GM18909 (cell line): ENCODE results near the gene OR2W1.

ENCODE experiments used
- ATAC-seq: cut with Tn5 transposase; IDR thresholded peaks from one replicate; pipeline ENCODE4 v1.9.1; 2021; ENCODE audit warnings: mild to moderate bottlenecking; ENCODE audit not compliant: unreplicated experiment, poor library complexity

The OR2W1 gene, protein sequence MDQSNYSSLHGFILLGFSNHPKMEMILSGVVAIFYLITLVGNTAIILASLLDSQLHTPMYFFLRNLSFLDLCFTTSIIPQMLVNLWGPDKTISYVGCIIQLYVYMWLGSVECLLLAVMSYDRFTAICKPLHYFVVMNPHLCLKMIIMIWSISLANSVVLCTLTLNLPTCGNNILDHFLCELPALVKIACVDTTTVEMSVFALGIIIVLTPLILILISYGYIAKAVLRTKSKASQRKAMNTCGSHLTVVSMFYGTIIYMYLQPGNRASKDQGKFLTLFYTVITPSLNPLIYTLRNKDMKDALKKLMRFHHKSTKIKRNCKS

DNA sequence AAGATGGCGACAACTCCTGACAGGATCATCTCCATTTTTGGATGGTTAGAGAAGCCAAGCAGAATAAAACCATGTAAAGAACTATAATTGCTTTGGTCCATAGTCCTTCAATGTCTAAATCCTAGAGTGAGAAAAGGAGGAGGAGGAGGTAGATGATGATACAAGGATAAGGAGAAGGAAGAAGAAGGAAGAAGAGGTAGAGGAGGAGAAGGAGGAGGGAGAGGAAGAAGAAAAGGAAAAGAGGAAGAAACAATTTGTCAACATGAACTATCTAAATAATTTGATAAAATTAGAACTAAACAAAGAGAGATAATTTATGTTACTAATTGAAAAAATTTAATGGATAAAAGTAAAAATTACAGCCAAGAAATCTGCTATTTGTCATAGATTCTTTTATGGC lies at the start of gene OR2W1:
Gene OR2W1, minus strand, starts transcription at position 101 of the 400 bp plus-strand sequence. Its CDS starts 0 bp downstream, at position 101.
- ATAC-seq = no peak

DNA sequence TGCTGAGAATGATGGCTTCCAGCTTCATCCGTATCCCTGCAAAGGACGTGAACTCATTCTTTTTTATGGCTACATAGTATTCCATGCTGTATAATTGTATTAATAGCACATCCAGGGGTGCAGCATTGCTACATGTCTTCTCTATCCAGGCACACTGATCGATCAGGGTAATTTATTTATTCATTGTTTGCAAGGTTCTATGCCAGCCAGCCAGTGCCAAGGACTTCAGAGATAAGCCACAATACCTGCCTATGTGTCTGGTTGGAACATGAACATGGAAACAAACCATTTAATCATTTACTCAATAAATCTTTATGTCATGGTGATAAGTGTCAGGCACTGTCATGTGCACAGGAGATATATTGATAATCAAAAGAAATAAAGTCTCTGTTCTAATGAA lies 48.0 kb upstream of the OR2W1 start:
- ATAC-seq = no peak

DNA sequence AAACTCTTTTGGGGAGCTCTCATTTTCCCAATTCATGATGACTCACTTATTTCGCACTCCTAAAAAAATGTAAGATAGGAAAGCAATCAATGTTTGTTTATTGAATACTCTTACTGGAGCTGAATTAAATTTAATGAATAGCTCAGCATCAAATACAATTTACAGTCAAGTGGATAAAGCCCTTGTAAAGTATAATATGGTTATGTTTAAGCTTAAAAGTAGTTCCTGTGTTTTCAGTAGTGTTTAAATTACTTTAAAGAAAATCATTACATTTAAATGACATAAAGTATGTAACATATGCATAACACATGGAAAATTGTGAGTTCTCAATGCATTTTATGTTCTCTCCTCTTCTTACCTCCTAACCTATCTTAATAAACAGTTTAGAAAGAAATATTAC lies 42.2 kb upstream of the OR2W1 start, which contains the start of gene OR2B3:
Gene OR2B3, minus strand, starts transcription at position 101 of the 400 bp plus-strand sequence. Its CDS starts 65 bp downstream, at position 36.
- ATAC-seq = no peak

DNA sequence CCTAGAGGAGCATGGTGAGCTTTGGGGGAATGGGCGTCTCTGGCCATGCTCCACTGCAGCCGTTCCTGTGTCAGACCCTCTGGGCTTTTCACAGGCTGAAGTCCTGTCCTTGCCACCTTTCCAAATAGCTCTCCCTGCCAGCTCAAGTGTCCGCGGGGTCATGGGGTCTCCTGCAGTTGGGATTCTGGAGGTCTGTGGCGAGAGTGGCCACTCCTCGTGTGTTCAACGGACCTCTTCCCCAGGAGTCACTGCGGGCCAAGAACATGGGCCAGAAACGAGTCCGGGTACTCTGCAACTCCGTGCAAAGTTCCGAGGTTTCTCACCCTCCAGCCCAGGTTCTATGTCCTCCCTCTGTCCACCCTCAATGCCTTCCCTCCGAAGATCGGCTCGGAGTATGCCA lies 37.5 kb upstream of the OR2W1 start:
- ATAC-seq = no peak

DNA sequence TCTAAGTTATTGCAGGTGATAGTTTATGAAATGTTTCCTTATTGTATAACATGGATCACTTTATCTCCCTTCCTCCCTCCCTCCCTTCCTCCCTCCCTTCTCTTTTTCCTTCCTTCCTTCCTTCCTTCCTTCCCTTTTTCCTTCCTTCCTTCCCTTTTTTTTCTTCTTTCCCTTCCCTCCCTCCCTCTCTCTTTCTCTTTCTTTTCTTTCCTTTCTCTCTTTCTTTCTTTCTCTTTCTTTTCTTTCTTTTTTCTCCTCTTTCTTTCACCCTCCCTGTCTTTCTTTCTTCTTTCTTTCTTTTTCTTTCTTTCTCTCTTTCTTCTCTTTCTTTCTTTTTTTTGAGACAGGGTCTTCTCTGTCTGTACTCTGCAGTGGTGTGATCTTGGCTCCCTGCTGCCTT lies 36.3 kb upstream of the OR2W1 start:
- ATAC-seq = no peak

DNA sequence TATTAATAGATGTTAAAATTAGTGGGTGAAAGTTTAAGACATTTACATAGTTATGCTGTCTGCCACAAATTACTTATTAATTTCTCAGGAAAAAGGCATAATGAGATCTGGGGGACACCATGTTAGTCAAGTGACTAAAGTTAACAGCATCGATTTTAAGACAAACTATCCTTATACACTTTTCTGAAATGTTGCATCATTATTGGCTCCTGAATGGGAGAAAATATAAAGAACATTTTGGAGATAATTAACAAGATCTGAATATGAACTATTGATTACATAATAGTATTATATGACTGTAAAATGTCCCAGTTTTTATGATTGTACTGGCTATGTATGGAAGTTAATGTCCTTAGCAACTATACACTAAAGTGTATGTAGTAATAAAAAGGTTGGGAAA lies 34.2 kb upstream of the OR2W1 start:
- no peak for ATAC-seq

DNA sequence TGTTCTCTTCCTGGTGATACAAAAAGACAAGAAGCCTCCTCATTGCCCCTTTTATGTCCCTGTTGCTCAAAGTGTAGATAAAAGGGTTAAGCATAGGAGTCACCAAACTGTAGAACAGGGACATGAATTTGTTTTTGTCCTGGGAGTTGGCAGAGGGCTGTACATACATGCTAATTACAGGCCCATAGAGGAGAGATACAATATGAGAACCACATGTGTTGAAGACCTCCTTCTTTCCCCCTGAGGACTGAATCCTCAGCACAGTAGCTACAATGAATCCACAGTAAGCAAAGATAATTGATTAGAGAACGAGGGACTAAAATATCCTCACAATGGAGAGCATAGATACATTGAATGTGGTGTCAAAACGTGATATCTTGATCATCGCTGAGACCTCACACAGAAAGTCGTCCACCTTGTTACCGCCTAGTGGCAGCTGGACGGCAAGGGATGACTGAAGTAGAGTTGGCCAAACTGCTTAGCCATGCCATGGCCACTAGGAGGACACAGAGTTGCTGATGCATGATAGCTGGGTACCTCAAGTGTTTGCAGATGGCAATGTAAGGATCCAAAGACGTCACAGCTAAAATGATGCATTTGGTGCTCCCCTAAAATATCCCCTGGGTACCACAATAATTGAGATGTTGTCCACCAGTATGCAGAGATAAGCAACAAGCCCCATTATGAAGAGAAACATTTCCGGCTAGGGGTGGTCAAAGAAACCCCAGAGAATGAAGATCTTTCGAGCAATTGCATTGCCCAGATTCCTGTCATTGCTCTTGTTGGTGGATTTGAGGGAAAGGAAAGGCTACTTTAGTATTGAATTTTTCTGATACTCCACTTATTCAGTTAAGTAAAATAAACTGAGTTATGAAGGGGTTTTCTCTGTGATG lies 27.1 kb upstream of the OR2W1 start:
- ATAC-seq = peak; percentile 63

DNA sequence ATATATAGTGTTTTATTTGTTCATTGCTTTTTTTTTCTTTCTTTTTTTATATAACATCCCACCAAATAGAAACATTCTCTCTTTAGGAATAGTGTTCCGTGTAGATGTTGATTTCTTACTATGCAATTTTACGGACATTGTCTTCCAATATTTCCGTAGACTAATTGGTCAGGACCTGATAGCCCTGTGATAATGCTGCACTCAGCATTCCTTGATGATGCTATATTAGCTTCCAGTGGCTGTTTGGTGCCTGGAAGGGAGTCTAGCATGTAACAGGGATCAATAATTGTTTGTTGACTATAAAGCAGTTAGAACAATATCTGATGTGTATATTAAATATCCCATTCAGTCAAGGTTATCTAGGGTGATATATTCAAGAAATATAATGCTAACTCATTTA lies 6.7 kb upstream of the OR2W1 start:
- ATAC-seq = no peak

DNA sequence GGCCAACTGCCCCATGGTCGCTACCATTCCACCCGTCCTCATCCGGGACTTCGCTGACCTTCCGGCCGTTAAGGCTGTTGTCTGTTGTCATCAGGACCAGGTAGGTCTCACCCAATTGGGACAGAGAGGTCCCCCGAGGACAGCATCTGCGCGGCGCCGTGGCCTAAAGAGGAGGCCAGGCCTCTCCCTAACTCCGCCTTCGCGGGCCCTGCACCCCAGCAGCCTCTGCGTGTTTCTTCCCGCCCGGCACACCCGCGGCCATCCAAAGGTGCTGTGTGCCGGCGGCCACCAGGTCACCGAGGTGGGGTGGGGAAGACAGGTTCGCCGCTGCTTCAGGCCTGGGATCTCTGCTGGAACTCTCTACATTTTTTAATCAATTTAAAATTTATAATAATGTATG lies 9.0 kb downstream of the OR2W1 start:
- no peak for ATAC-seq

DNA sequence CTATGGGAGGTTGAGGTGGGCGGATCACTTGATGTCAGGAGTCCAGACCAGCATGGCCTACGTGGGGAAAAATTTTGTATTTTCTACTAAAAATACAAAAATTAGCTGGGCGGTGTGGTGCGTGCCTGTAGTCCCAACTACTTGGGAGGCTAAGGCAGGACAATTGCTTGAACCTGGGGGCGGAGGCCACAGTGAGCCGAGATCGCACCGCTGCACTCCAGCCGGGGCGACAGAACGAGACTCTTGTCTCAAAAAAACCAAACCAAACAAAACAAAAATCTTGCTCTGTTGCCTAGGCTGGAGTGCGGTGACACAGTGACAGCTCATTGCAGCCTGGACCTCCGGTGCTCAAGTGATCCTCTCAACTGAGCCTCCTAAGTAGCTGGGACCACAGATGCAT lies 16.2 kb downstream of the OR2W1 start:
- ATAC-seq = no peak

DNA sequence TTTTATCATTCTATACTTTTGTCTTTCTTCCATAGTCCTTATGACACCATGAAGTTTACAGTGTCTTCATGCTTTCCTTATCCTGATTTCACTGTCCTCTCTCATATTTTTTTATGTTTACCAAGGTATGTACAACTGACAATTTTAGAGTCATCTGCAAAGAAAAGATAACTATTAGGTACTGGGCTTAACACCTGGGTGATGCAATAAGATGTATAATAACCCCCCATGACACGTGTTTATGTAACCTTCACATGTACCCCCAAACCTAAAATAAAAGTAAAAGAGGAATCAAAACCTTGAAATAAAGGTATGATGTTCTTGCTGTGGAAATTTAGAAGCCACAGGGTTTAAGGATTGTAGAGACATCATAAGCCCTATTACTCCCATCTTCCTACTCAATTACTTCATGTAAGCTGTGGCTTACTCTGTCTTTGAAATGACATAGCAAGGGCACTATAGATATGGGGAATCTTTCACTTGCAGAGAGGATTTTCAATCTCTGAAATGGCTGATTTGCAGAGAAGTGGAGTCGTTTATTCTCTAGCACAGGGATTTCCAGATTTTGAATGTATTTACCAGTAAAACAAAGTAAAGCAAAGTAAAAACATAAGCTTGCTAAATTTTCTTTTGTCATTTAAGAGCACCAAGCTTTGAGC lies 18.9 kb downstream of the OR2W1 start:
- ATAC-seq = no peak

DNA sequence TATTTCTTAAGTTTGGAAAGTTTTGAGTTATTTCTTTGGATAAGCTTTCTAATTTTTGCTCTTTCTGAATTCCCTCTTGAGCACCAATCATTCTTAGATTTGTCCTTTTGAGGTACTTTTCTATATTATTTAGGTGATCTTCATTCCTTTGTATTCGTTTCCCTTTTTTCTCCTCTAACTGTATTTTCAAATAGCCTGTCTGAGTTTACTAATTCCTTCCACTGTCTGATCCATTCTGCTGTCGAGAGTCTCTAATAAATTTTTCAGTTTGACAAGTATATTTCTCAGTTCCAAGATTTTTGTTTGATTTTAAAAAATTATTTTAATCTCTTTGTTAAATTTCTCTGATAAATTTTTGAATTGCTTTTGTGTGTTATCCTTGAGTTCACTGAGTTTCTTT lies 23.5 kb downstream of the OR2W1 start:
- ATAC-seq = no peak

DNA sequence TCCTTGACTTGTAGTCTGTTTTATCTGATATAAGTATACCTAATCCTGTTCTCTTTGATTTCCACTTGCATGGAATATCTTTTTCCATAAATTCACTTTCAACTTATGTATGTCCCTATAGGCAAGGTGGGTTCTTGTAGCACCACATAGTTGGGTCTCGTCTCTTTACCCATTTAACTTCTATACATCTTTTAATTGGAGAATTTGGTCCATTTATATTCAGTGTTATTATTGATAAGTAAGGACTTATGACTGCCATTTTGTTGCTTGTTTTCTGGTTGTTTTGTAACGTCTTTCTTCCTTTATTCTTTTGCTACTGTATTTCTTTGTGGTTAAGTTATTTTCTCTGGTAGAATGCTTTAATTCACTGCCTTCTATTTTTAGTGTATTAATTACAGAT lies 25.3 kb downstream of the OR2W1 start:
- ATAC-seq = no peak

DNA sequence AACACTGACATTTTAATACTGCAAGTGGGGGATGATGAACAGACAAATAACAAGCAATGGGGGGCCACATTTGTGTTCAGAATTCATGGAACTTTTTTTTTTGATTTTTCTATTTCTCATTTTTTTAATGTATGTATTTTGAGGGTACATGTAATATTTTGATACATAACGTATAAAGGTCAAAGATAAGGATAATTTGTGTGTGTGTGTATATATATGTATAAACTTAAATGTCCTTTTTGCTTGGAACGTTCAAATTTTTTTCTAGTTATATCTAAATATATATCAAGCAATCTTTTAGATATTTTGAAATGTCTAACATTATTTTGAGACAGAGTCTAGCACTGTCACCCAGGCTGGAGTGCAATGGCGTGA lies 27.6 kb downstream of the OR2W1 start:
- ATAC-seq = no peak

DNA sequence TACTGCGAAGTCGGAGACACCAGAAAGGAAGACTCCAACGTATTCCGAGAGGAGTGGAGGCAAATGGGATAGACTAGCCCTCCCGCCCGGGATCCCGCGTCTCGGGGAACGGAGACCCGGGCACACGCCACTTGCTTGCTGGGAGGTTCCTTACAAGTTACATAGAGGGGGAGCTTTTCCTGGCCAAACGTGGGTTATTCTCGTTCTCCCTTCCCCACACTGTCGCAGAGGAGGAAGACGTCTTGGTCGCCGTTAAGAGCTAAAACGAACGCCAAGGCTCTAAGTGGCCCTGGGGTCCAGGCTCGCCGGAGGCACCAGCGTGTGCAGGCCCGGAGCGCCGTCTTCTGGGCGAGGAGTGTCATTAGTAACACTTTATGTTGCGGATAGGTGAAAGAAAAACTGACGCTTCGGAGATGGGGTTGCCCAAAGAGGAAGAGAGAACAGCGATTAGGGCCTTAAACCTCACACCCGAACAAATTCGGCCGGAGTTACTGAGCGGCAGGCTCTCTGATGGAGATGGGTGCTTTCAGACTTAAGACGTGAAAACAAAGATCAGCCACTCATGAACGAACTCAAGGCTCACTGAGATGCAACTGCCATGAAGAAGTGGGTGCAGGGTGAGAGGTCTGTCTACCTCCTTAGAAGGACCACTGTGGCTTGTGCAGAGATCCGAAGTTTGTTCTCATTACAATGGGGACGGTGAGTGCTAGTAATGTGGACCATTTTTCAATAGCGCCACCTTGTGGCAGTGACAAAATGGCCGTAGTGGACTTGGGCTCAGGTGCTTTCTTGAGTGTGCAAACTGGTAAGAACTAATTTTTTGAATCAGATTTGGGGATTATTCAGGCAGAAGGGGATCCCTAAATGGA lies 28.2 kb downstream of the OR2W1 start:
- ATAC-seq = peak; percentile 87

DNA sequence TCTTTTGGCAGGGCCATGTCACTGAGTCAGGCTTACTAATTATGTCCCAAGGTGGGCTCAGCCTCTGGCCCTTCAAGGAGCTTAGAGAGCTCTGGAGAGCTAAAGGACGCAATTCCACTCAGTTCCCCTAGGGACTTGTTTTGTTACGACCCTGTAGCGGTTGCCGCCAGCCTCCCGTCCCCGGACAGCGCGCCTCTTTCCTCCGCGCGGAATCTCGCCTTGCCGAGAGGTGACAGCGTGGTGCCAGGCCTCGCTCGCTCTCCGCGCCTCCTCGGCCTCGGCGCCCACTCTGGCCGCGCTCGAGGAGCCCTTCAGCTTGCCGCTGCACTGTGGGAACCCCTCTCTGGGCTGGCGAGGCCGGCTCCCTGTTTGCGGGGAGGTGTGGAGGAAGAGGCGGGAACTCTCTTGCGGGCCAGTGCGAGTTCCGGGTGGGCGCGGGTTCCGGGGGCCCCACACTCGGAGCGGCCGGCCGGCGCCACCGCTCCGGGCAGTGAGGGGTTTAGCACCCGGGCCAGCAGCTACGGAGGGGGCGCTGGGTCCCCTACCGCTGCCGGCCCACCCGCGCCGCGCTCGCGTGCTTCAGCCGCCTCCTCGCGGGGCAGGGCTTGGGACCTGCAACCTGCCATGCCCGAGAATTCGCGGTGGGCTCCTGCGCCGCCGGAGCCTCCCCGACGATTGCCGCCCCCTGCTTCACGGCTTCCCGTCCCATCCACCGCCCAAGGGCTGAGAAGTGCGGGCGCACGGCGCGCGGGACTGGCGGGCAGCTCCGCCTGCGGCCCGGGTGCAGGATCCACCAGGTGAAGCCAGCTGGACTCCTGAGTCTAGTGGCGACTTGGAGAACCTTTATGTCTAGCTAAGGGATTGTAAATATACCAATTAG lies 30.0 kb downstream of the OR2W1 start:
- ATAC-seq = no peak

DNA sequence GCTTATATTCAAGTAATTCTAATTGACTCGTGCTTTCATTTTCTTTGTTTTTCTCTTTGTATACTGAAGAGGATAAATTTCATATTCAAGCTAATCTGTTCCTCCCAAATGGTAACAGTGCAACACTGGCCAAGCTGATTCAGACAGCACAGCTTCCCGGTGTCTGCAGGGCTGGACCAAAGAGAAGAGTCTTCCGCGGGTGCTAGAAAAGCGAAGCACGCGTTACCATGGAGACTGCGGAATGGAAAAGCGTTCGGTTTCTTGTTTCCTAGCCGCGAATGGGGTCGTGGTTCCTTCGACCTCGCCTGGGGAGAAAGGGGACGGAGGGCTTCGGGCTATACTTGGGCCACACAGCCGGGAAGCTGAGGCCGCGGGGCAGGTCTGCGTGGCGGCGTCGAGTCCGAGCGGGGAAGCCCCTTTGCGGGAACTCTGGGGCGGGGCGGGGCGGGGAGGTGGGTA lies 33.7 kb downstream of the OR2W1 start:
- ATAC-seq = no peak

DNA sequence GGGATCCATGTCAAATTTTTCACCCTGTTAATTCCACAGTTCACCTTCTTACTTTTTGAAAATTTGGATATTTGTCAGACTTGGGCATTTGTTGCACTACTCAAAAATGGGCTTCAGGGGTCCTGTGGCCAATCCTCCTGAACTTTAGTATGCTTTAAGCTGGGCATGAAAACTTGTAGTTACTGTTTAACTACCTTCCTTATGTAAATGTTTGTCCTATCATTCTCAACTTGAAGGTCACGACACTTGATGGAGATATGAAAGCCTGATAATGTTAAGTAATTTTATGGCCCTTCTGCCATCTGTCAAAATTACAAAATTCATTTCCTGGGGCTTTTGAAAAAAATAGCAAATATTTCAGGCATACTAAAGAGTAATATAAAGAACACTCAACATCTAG lies 35.6 kb downstream of the OR2W1 start:
- no peak for ATAC-seq

DNA sequence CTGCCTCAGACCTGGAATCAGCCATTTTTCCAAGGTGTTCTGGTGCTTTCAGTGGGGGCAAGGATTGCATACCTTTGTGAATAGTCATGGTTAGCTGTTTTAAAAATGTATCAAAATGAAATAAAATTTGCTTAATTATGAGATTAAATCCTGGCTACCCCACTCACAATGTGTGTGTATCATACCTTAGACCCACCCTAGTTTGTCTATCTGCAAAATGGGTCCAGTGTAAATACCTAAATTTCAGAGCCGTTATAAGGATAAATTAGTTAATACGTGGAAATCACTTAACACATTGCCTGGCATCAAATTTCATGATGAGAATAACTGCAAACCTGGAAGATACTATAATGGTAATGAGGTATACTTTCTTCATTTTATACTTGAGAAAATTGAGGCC lies 36.9 kb downstream of the OR2W1 start:
- ATAC-seq = no peak
